ENCODE results near the gene BPI.

The BPI gene

DNA sequence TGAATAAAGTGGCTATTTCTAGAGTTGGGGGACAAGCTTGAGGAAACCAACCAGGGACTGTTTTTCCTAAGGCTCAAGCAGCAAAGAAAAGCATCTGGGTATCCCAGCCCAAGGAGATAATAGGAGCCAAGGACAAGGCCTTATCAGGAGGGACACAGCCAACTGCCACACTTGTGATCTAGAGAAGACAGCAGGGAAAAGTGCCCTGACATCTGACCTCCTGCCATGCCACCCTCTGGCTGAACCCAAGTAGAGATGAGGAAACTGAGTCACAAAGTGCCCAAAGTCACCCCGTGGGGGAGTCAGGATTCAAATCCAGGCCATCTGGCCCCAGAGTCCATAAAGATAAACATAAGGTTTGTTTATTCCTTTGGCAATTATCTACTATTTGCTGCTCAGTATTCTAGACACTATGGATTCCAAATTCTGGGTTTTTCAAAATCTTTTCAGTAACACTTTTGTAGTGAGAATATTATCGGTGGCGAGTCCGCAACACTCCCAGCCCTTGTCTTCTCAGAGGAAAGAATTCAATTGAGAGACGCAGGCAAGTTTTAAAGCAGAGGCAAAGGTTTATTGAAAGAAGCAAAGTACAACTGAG lies 38.9 kb downstream of the BPI start:
- DNase-seq (ENCODE audit: low read depth), result no peak
- no peak overlapping the region for H3K4me3 ChIP-seq (ENCODE audit: low read depth, low read length)
- TF ChIP-seq, protein P1, sequence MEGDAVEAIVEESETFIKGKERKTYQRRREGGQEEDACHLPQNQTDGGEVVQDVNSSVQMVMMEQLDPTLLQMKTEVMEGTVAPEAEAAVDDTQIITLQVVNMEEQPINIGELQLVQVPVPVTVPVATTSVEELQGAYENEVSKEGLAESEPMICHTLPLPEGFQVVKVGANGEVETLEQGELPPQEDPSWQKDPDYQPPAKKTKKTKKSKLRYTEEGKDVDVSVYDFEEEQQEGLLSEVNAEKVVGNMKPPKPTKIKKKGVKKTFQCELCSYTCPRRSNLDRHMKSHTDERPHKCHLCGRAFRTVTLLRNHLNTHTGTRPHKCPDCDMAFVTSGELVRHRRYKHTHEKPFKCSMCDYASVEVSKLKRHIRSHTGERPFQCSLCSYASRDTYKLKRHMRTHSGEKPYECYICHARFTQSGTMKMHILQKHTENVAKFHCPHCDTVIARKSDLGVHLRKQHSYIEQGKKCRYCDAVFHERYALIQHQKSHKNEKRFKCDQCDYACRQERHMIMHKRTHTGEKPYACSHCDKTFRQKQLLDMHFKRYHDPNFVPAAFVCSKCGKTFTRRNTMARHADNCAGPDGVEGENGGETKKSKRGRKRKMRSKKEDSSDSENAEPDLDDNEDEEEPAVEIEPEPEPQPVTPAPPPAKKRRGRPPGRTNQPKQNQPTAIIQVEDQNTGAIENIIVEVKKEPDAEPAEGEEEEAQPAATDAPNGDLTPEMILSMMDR (IDR thresholded peaks at IDR 0.05; ENCODE audit: low read depth, low read length, missing control alignments), result no peak
- in situ Hi-C loops (cut with HindIII; ENCODE audit: low sequenced_read_pairs), result no loop called here

DNA sequence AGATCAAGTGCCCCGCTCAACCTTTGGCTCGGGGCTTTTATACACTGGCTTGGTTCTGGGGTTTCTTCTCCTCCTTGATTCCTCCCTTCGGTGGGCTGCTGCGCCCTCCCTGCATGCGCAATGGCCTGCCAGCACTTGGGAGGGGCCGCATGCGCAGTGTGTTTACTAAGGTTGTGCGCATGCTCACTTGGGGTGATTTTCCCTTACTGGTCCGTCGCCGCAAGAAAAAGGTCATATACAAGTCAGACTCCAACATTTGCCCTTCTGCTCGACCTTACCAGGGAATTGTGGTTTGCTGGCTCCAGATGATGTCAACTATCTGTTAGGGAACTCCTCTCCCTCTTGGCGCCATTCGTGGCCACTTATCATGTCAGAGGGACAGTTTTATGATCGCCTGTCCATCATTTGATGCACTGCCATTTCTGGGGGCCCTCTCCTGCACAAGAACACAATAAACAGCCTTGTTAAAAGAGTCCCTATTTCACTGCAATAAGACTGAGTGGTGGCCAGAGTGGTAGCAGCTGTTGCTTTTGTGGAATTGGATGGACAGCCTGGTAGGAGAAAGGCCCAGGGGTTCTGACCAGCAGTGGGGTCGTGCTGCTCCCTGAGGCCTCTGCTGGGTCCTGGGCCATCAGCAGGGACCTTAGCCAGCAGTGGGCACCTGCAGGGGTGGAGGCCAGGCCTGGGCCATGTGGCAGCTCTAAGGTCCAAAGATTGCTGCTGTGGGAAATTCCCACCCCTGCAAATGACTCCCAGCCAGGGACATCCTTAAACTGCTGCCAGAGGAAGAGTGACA lies 39.6 kb downstream of the BPI start:
- in situ Hi-C loops (cut with HindIII; ENCODE audit: low sequenced_read_pairs), result no loop called here
- TF ChIP-seq, protein P1 (IDR thresholded peaks at IDR 0.05; ENCODE audit: low read depth, low read length, missing control alignments), result no peak
- H3K4me3 ChIP-seq (ENCODE audit: low read depth, low read length), result no peak overlapping the region
- DNase-seq (ENCODE audit: low read depth), result no peak

DNA sequence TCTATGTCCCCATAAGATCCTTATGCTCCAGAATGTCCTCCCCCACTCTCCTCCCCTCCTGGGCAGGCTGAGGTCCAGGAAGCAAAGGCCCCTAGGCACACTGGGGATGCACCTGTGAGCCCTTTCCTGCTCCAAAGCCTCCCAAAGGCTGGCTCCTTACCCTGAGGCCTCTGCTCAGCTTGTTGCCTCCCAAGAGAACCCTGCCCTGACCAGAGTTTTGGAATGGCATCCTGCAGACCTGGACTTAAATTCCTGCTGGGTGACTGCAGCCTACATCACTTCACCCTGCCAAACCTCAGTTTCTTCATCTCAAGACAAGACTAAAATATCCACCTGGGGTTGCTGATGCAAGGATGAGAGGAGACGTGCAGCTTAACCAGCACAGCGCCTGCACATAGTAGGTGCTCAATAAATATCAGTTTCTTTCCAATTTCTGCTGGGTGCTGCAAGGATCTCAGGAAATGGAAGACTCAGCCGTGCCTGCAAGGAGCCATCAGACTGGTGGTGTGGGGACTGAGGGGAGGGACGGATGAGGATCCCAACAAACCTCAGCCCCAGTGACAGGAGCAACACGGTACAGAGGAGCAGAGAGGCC lies 40.2 kb downstream of the BPI start:
- H3K4me3 ChIP-seq (ENCODE audit: low read depth, low read length), result no peak overlapping the region
- in situ Hi-C loops (cut with HindIII; ENCODE audit: low sequenced_read_pairs), result no loop called here
- no peak for DNase-seq (ENCODE audit: low read depth)
- TF ChIP-seq, protein P1 (IDR thresholded peaks at IDR 0.05; ENCODE audit: low read depth, low read length, missing control alignments), result no peak

DNA sequence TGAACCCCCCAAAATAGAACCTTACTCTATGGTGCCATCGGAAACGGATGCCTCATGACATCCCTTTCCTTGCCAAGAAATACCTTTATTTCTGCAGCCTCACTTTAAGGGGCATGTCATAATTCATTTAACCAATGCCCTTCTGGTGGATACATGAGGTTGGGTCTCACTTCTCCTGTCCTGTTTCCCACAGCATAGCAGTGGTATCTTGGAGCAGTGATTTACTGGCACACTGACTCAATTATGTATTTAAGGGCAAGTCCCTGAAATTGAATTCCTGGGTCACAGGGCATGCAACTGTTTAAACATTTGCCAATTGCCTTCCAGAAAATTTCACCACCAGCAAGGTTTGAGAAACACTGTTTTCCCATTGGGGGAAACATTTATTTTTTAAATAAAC lies 41.7 kb downstream of the BPI start:
- in situ Hi-C loops (cut with HindIII; ENCODE audit: low sequenced_read_pairs), result no loop called here
- TF ChIP-seq, protein P1 (IDR thresholded peaks at IDR 0.05; ENCODE audit: low read depth, low read length, missing control alignments), result no peak
- no peak for DNase-seq (ENCODE audit: low read depth)
- H3K4me3 ChIP-seq (ENCODE audit: low read depth, low read length), result no peak overlapping the region

DNA sequence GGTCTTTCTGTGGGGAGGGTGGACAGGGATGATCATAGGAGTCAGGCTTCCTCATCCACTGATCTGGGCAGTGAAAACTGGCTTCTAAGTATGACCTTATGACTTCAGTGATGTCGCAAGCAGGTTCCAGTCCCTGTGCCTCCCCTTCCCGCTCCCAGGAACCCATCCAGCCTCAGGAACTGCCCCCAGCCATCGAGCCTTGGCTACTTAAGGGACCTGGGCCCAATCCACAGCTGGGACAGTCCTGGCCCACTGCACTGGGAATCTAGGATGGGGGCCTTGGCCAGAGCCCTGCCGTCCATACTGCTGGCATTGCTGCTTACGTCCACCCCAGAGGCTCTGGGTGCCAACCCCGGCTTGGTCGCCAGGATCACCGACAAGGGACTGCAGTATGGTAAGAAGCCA lies 42.3 kb downstream of the BPI start, which contains the start of gene LBP:
Gene LBP (plus strand): TSS at position 236 of the 405 bp plus-strand sequence. CDS start 35 bp downstream, at position 271.
- TF ChIP-seq, protein P1 (IDR thresholded peaks at IDR 0.05; ENCODE audit: low read depth, low read length, missing control alignments), result no peak
- no peak within 1 kb of the TSS for H3K4me3 ChIP-seq (ENCODE audit: low read depth, low read length)
- in situ Hi-C loops (cut with HindIII; ENCODE audit: low sequenced_read_pairs), result no loop called here
- DNase-seq (ENCODE audit: low read depth), result no peak

DNA sequence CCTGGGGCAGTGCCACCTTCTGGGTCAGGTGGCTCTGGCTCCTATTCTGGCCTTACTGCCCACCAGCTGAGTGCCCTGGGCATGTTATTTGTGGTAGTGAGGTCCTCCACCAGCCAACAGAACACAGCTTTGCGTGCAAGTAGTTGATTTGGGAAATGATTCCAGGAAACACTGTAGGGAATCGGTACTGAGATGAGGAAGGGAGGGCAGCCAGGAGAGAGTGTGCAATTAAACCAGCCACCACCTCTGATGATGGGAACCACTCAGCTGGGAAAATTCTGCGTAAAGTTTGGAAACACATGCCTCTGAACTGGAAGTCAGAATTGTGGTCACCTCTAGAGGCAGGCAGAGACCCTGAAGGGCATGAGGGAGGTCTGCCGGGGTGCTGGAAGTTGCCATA lies 42.8 kb downstream of the BPI start:
- in situ Hi-C loops (cut with HindIII; ENCODE audit: low sequenced_read_pairs), result no loop called here
- TF ChIP-seq, protein P1 (IDR thresholded peaks at IDR 0.05; ENCODE audit: low read depth, low read length, missing control alignments), result no peak
- H3K4me3 ChIP-seq (ENCODE audit: low read depth, low read length), result no peak overlapping the region
- DNase-seq (ENCODE audit: low read depth), result no peak
